K562 (cell line): ENCODE data around the gene LTBR. TPM values are rescaled to one million over a fixed set of nuclear protein-coding genes. Genes with fewer than 3 reads are reported as not detected.

Source experiments
- ATAC-seq: fragments of 200-7000 bp; cut with Tn5 transposase; 3 replicates; pipeline ENCODE4 v1.9.1; 2020; ENCODE audit warnings: moderate library complexity
- BruUV-seq: library from RNA; stranded (reverse); fragments of 400-500 nt; replicated peaks from 2 replicates; lab custom pipeline; 2021; lab: Mats Ljungman, UMichigan
- CTCF ChIA-PET: fragments of 300-600 bp; formaldehyde crosslinking; extraction: SDS; loops from one replicate; lab custom pipeline; 2021; ENCODE audit warnings: low intra/inter-chr PET ratio; lab: Yijun Ruan, JAX
- POLR2A ChIA-PET: fragments of 300-600, 350-650 bp; sonication (Branson Sonifier 250); formaldehyde crosslinking; extraction: SDS; loops from one replicate; lab custom pipeline; 2021; ENCODE audit warnings: antibody characterized with exemption, inconsistent platforms; lab: Yijun Ruan, JAX
- DNase-seq, 4 experiments: peaks; one replicate each; pipeline versions ENCODE4 v3.0.0 to v3.0.0-alpha.2; 2011 to 2018; ENCODE audit warnings: low spot score in 3 of 4, mixed read lengths in 3 of 4; ENCODE audit errors: extremely low read depth in 1 of 4
- FAIRE-seq: peaks from 2 replicates; lab custom pipeline; 2011; peaks lifted over from hg19 to GRCh38; lab: Jason Lieb, UNC
- H2AFZ ChIP-seq: 2 replicates; pipeline ENCODE4 v1.6.0; 2011; ENCODE audit warnings: low read depth, low read length, control low read depth, inconsistent platforms
- H3K27ac ChIP-seq: fragments of 200-600 bp; 3 replicates; pipeline ENCODE4 v1.8.0; 2011; ENCODE audit warnings: low read depth, mild to moderate bottlenecking, control low read depth, inconsistent platforms, low read length, moderate library complexity, mixed read lengths; ENCODE audit errors: extremely low read depth
- H3K27me3 ChIP-seq, 2 experiments: fragments of 300-600 bp in 1 of 2; 2 replicates in 1 of 2; 3 replicates in 1 of 2; pipeline versions ENCODE4 v1.6.0 to v1.8.0; 2011; ENCODE audit warnings: inconsistent platforms in 2 of 2, low read length in 2 of 2, mild to moderate bottlenecking in 1 of 2, mixed read lengths in 1 of 2, moderate library complexity in 1 of 2; ENCODE audit not compliant: control insufficient read depth in 2 of 2, insufficient read depth in 2 of 2
- H3K36me3 ChIP-seq: fragments of 300-600 bp; 3 replicates; pipeline ENCODE4 v1.8.0; 2011; ENCODE audit warnings: mild to moderate bottlenecking, low read length, inconsistent platforms; ENCODE audit not compliant: control insufficient read depth, insufficient read depth
- H3K4me1 ChIP-seq, 2 experiments: fragments of 200-600 bp in 1 of 2; replicated peaks in 1 of 2; 2 replicates in 1 of 2; 3 replicates in 1 of 2; pipeline versions ENCODE4 v1.5.1 to v1.8.0; 2011; ENCODE audit warnings: inconsistent platforms in 2 of 2, low read length in 2 of 2, mild to moderate bottlenecking in 1 of 2, mixed read lengths in 1 of 2, moderate library complexity in 1 of 2; ENCODE audit not compliant: control insufficient read depth in 2 of 2, insufficient read depth in 2 of 2
- H3K4me2 ChIP-seq: 2 replicates; pipeline ENCODE4 v1.6.1; 2011; ENCODE audit warnings: low read length, control low read depth, inconsistent platforms, mixed read lengths; ENCODE audit not compliant: insufficient read depth
- H3K4me3 ChIP-seq: fragments of 200-600 bp; sonication (generic), shearing (Covaris generic); 2 replicates; pipeline ENCODE4 v1.5.1; 2016; ENCODE audit warnings: control low read depth, inconsistent platforms
- H3K79me2 ChIP-seq: fragments of 200-600 bp; 3 replicates; pipeline ENCODE4 v1.8.0; 2011; ENCODE audit warnings: low read length, inconsistent platforms; ENCODE audit not compliant: control insufficient read depth, insufficient read depth
- H3K9ac ChIP-seq, 2 experiments: 2 replicates each; pipeline versions ENCODE4 v1.6.0 to v1.6.1; 2011; ENCODE audit warnings: low read depth in 2 of 2, low read length in 2 of 2, control low read depth in 1 of 2, inconsistent platforms in 1 of 2, mild to moderate bottlenecking in 1 of 2, mixed read lengths in 1 of 2; ENCODE audit not compliant: insufficient read depth in 1 of 2
- H3K9me1 ChIP-seq: one replicate; pipeline ENCODE4 v1.6.0; 2011; ENCODE audit warnings: inconsistent platforms, mild to moderate bottlenecking, low read length, moderate library complexity; ENCODE audit not compliant: control insufficient read depth, insufficient read depth
- H3K9me3 ChIP-seq: replicated peaks from 2 replicates; pipeline ENCODE4 v1.5.1; 2011; ENCODE audit warnings: low read depth, low read length, inconsistent platforms; ENCODE audit not compliant: control insufficient read depth, insufficient read depth
- H4K20me1 ChIP-seq: replicated peaks from 2 replicates; pipeline ENCODE4 v1.6.1; 2011; ENCODE audit warnings: low read length, inconsistent platforms, mixed read lengths; ENCODE audit not compliant: control insufficient read depth, insufficient read depth
- BHLHE40 ChIP-seq: IDR thresholded peaks from 2 replicates; pipeline ENCODE4 v1.6.1; 2011; ENCODE audit warnings: low read length, improper control_type of control experiment
- E2F6 ChIP-seq, 2 experiments: IDR thresholded peaks; 2 replicates each; pipeline ENCODE4 v1.6.1; 2011; ENCODE audit warnings: borderline replicate concordance in 1 of 2, control low read depth in 1 of 2, low read depth in 1 of 2, low read length in 1 of 2, mild to moderate bottlenecking in 1 of 2, mixed read lengths in 1 of 2, moderate library complexity in 1 of 2; ENCODE audit not compliant: insufficient read depth in 1 of 2, insufficient read length in 1 of 2, poor library complexity in 1 of 2, severe bottlenecking in 1 of 2; ENCODE audit errors: extremely low read depth in 1 of 2
- MAFK ChIP-seq: IDR thresholded peaks from 2 replicates; pipeline ENCODE4 v1.6.1; 2011; ENCODE audit warnings: low read length, improper control_type of control experiment
- NBN ChIP-seq: fragments of 450-650 bp; IDR thresholded peaks from 2 replicates; pipeline ENCODE4 v1.6.1; 2016; ENCODE audit warnings: low read depth, mild to moderate bottlenecking
- PHTF2 ChIP-seq: fragments of 250-450 bp; sonication (Bioruptor Pico); IDR thresholded peaks from 2 replicates; pipeline ENCODE4 v1.5.0; 2021; ENCODE audit warnings: mild to moderate bottlenecking
- THAP12 ChIP-seq: fragments of 250-450 bp; sonication (Bioruptor Pico); IDR thresholded peaks from 2 replicates; pipeline ENCODE4 v1.9.0; 2021; ENCODE audit warnings: mild to moderate bottlenecking, inconsistent platforms
- ZBTB17 ChIP-seq: fragments of 450-650 bp; formaldehyde crosslinking; IDR thresholded peaks from 2 replicates; pipeline ENCODE4 v1.4.0; 2020; ENCODE audit warnings: mild to moderate bottlenecking
- ZBTB33 ChIP-seq: sonication (generic); formaldehyde crosslinking; IDR thresholded peaks from 2 replicates; pipeline ENCODE4 v1.8.1; 2023; ENCODE audit warnings: mild to moderate bottlenecking, missing genetic modification reagents
- ZFX ChIP-seq: sonication (generic); formaldehyde crosslinking; IDR thresholded peaks from 2 replicates; pipeline ENCODE4 v1.8.0; 2022; ENCODE audit warnings: mild to moderate bottlenecking, missing genetic modification reagents, moderate library complexity
- WGBS: fragments of 100-300 bp; shearing (Covaris generic); methylation state at CpG from one replicate; pipeline ENCODE4 v1.1.6; 2016; ENCODE audit warnings: low coverage, mixed read lengths; ENCODE audit not compliant: insufficient coverage; ENCODE audit errors: missing lambda C conversion rate; 5-methylcytosine and 5-hydroxymethylcytosine counted together
- in situ Hi-C: fragments of 300-500 bp; cut with MboI; formaldehyde crosslinking; loops from 4 replicates; pipeline ENCODE4 v1.15.0; 2018; ENCODE audit warnings: inconsistent platforms, mixed read lengths
- intact Hi-C: fragments of 100-400 bp; cut with micrococcal nuclease; formaldehyde crosslinking; loops from 2 replicates; pipeline ENCODE4 v1.14.2; 2022
- polyA plus RNA-seq, 8 experiments: library from polyadenylated mRNA; depleted of rRNA in 4 of 8; stranded (reverse) in 5 of 8; unstranded in 3 of 8; fragments of >200 nt; fragmentation: Nextera tagmentation in 2 of 8; fragmentation: Illumina TruSeq in 1 of 8; extraction: Ambion mirVana in 2 of 8; extraction: Trizol in 1 of 8; gene quantifications; 2 replicates each; pipeline versions ENCODE4 v1.2.1 to v1.2.3, GENCODE V29; 2011 to 2014; ENCODE audit warnings: inconsistent platforms in 1 of 8, missing spikeins in 1 of 8
- total RNA-seq, 7 experiments: library from RNA; depleted of rRNA in 6 of 7; stranded (reverse); fragments of >200 nt in 6 of 7; fragmentation: Illumina TruSeq in 2 of 7; extraction: Trizol in 2 of 7; gene quantifications; 2 replicates each; pipeline versions ENCODE4 v1.2.1 to v1.2.3, GENCODE V29; 2011 to 2021; ENCODE audit warnings: low replicate concordance in 1 of 7

The LTBR gene
- total and polyA plus RNA-seq, 9 of the 15 experiments (the other 6 are each of a cell fraction or from before 2014, with no cell fraction given): 0.96 to 69.0 (median 35.3) TPM

DNA sequence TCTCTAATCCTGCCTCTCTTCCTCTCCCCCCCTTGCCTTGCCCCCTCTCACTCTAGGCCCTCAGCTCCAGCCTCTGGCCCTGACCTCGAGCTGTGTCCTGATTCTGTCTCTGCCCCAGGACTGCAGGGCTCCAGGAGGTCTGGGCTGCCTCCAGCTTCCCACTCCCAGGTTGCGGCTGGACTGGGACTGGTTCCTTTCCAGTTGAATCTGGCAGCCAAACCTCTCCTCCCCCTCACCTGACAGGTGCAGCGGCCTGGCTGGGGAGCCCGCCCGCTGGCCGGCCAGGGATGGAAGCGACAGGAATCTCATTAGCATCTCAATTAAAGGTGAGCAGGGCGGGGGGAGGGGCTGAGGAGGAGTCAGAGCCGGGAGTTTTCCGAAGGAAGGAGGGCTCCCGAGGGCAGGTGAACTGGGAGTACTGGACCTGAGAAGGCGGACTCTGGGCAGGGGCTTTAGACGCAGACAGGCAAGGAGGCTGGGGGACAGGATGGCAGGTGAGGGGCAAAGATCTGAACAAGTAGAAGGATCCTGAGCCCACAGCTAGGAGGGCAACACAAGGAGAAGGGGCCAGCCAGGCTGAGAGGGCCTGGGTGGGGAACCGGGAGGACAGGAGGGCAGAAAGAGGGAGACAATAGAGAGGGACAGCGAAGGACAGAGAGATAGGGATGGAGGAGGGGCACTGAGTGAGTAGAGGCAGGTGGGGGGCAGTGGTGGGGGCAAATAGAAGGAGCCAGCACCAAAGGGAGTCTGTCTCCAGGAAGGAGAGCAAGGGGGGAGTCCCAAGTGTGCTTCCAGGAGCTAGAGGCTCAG lies 8.5 kb upstream of the LTBR start, which contains the start of gene SCNN1A (continued):
- no peak for TF ChIP-seq ZBTB17
- no peak for TF ChIP-seq MAFK
- TF ChIP-seq BHLHE40: no peak
- TF ChIP-seq PHTF2 (CRISPR knock-in tag): no peak
- TF ChIP-seq NBN: no peak

DNA sequence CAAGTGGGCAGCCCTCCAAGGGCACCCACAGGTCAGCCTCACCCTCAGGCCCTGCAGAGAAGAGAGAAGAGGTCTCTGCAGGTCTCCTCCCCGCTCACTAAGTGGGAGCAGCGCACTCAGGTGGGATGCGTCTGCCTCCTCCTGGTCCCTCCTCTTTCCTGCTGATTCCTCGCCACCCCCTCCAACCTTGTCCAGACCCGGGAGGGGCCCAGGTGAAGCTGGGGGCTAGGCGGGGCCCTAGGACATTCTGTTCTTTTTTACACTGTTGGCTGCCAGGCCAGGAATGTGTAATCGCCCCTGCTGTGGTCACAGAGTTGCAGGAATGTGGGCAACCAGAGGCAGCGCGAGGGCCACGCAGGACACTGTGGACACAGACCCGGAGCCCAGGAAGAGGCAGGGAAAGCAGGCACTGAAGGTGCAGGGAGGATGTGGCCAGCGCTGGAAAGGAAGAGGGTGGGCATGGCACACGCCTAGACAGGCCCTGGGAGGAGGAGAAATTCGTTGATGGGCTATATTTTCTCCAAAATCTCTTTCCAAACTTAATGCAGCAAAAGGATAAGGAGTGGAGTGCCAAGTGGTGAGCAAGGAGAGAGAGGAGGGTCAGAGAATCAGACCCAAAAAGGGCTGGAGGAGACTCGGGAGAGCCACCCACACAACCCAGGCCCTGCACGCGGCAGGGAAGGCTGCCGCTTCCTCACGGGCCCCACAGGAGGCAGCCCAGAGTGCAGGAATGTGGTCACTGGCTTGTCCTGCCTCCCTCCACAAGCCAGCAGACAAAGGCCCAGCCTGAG lies 7.7 kb upstream of the LTBR start:
- peak; percentile 91 for ATAC-seq
- 38% methylated on average over 9 of the region's 19 CpGs for whole genome bisulfite sequencing
- H3K9me3 ChIP-seq: no peaks in the 10 kb centered on the region
- H3K4me2 ChIP-seq: no peak overlapping the region
- no peaks in the 10 kb centered on the region for H4K20me1 ChIP-seq
- no peak overlapping the region for H3K4me3 ChIP-seq
- no peaks in the 10 kb centered on the region for H3K9me1 ChIP-seq
- peak; percentile 39 to 58 (median 42) for DNase-seq
- no peaks in the 10 kb centered on the region for H3K27me3 ChIP-seq
- H3K27ac ChIP-seq: no peak overlapping the region
- H2AFZ ChIP-seq: peak overlapping the region; percentile 46
- FAIRE-seq: peak; percentile 77
- CTCF ChIA-PET: interaction anchor here (0.6 kb wide), 1 partner anchor 41 kb away, joined by 3 read pairs; no protein-coding TSS in a partner anchor
- no TSS peak for BruUV-seq
- no peaks in the 10 kb centered on the region for H3K36me3 ChIP-seq
- H3K9ac ChIP-seq: peak overlapping the region in 1 of 2 experiments; percentile 75; a peak in 2 of 4 replicates
- intact Hi-C loops: no loop called here
- no peaks in the 10 kb centered on the region for H3K79me2 ChIP-seq
- peaks cover 18 to 32% of the 10 kb centered on the region in 2 experiments; a peak in 4 of 5 replicates for H3K4me1 ChIP-seq
- POLR2A ChIA-PET: no interaction called here
- in situ Hi-C loops: no loop called here
- TF ChIP-seq ZBTB33 (CRISPR knock-in tag) (peak; percentile 53; the same call in 1 of the 2 replicates), E2F6 (IDR thresholded peaks at IDR 0.05; ENCODE audit: borderline replicate concordance in 1 of 2, extremely low read depth in 1 of 2, insufficient read depth in 1 of 2, insufficient read length in 1 of 2, low read depth in 1 of 2, low read length in 1 of 2, poor library complexity in 1 of 2, severe bottlenecking in 1 of 2) (peak; percentile 26 to 74), THAP12 (no peak), ZFX (CRISPR knock-in tag) (peak; percentile 35; the same call in 1 of the 2 replicates)
